Fibroblast of lung (primary cell): ENCODE data around the gene EIF2B2.

Source experiments
- EZH2 ChIP-seq: IDR thresholded peaks from 2 replicates; pipeline ENCODE4 v1.5.1; 2012; ENCODE audit warnings: low read length, control low read depth, mild to moderate bottlenecking; ENCODE audit errors: missing control alignments
- TF ChIP-seq, protein P1 (sequence below), 2 donors: IDR thresholded peaks in 1 of 2; conservative IDR thresholded peaks in 1 of 2; 1 replicate in 1 of 2; 2 replicates in 1 of 2; pipeline ENCODE4 v1.5.1; 2011 to 2012; ENCODE audit warnings: low read length in 2 of 2, control low read depth in 1 of 2, inconsistent platforms in 1 of 2, low read depth in 1 of 2, mild to moderate bottlenecking in 1 of 2

DNA sequence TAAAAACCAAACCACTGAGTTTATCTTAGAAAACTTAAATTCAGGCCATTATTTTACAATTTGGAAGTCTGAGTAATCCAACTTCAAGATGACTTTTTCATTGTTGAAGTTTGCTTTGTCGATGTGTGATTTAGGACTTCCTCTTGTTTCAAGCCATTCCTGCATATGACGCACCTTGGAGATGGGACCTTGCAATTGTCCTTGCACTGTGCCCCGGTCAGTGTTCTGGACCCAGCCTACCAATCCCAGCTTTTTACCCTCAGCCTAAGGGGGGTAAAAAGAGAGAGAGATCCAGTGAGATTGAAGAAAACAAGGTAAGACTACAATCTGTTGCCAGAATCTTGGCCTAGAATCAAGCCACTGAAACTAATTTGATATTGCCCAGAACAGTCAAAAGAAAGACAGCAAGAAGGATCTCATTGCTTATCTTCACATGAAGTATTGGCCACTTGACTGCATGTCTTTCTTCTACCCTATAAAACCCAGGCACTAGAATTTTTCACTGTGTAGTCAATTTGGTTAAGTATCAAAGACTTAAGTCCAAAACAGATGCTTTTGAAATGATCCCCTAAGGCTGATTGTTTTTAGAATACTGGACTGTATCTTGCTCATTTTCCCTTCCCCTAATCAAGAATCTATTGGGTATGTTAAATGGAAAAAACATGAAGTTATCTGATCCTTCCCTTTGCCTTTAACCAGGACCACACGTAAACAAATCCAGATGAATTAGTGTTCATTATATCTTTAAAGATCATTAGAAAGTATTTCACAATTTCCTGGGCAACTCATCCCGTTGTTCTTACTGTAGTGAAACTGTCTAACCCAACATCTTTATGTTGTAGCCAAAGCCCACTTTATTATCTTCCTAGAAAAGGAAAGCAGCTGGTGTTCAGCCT lies 50.9 kb downstream of the EIF2B2 start:
- TF ChIP-seq, protein P1, sequence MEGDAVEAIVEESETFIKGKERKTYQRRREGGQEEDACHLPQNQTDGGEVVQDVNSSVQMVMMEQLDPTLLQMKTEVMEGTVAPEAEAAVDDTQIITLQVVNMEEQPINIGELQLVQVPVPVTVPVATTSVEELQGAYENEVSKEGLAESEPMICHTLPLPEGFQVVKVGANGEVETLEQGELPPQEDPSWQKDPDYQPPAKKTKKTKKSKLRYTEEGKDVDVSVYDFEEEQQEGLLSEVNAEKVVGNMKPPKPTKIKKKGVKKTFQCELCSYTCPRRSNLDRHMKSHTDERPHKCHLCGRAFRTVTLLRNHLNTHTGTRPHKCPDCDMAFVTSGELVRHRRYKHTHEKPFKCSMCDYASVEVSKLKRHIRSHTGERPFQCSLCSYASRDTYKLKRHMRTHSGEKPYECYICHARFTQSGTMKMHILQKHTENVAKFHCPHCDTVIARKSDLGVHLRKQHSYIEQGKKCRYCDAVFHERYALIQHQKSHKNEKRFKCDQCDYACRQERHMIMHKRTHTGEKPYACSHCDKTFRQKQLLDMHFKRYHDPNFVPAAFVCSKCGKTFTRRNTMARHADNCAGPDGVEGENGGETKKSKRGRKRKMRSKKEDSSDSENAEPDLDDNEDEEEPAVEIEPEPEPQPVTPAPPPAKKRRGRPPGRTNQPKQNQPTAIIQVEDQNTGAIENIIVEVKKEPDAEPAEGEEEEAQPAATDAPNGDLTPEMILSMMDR (conservative IDR thresholded peaks at IDR 0.05 in 1 of 2, IDR thresholded peaks at IDR 0.05 in 1 of 2; ENCODE audit: low read depth in 1 of 2, low read length in 2 of 2), result no peak
- TF ChIP-seq EZH2, result no peak
